CD4-positive, alpha-beta T cell treated with Interleukin-15 for 1 hour (primary cell): ENCODE measurements around the gene IL1RL2.

Experiments
- DNase-seq: peaks from one replicate; pipeline ENCODE4 v3.0.0-alpha.2; 2020

The IL1RL2 gene

GRCh38 chr2:102269200-102269524, 82.3 kb downstream of the IL1RL2 start:
- no peak for DNase-seq

GRCh38 chr2:102271844-102272243, 85.0 kb downstream of the IL1RL2 start:
- DNase-seq, result no peak

- DNase-seq, result no peak
Observed at GRCh38 chr2:102273619-102274211, 86.9 kb downstream of the IL1RL2 start.

DNA sequence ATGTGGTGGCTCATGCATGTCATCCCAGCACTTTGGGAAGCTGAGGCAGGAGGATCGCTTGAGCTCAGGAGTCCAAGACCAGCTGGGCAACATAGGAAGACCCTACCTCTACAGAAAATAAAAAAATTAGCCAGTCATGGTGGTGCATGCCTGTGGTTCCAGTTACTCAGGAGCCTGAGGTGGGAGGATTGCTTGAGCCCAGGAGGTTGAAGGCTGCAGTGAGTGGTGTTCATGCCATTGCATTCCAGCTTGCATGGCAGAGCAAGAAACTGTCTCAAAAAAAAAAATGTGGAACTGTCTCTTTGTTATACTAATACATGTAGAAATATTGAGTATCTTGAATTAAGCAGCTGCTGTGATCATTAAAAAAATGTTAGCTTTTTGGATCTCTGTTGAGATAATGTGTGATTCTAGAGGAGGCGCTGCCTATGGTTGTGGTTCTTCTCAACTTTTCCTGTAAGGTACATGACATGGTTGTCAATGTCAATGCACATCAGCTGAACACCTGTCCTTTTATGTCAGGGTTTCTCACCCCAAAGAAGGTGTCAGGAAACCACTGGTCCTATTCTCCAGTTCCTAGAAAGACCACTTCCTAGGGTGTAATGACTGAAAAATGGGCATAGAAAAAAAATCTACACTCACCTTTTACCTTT, 89.9 kb downstream of the IL1RL2 start:
- no peak for DNase-seq

DNA sequence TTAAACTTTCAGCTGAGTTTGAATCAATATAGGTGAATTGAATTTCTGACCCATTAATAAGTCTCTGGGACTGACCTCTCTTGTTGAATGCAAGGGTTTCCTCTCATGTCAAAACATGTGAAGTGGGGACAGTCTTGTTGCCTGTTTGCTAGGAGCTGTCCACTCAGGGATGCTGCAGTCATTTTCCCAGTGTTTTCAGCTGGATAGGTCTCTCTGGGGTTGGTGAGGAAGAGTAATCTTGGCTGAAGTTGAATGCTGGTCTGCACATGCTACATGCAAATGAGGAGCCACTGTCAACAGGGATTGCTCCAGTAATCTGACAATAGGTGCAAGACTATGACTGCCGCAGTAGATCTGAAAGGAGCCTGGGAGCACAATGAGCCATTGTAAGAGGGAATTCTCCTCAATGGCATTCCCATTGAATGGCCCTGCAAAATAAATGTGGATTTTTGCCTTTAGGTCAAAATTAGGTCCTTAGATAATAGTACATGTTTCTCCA, 90.4 kb downstream of the IL1RL2 start:
- DNase-seq, result no peak

DNA sequence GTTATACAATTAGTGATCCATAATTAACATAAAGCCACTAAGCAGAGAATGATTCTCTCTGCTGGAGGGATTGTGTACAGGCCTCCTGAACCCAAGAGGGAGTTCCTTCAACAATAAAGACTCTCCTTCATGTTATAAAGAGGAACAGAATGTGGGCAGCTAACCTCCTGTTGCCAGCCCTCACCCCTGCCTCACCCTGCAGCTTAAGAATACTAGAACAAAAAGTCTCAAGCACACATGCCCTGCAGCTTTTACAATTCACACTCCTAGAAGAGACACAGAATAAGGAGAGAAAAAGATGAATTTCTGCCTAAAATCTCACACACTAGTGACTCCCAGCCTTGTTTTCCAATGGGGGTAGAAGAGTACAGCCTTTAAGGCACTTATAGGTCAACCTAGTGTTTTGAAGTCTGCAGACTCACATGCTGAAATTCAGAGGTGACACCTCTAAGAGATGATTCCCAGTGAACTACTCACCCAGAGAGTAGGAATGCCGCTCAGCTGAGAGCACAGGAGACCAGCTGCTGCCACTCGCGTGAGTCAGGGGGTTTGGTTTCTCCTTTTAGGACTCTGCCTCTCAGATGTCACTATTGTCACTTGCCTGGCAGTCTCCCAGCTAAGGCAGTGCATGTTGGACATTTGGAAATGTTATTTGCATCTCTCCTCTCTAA, 92.0 kb downstream of the IL1RL2 start:
- no peak for DNase-seq

- no peak for DNase-seq
Observed at GRCh38 chr2:102279391-102279735, 92.5 kb downstream of the IL1RL2 start.

DNA sequence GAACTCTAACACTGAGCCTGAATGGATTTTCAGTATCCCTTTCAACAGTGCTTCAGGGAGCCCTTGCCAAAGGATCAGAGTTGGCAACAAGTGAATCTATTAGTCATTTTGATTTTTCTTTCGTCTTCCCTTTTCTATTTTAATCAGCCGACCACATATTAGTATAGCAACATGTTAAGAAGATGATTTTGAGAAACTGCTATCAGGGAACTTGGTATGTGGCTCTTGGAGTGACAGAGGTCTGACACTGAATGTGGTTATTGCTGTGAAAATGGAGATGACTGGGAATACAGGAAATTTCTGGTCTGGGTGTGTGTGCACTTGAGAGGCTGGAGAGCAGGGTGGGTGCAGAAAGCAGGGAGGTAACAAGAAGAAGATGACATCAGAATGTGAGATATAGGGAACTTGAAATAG, 95.9 kb downstream of the IL1RL2 start:
- no peak for DNase-seq

GRCh38 chr2:102283996-102284395, 97.2 kb downstream of the IL1RL2 start:
- DNase-seq, result no peak

- no peak for DNase-seq
Observed at GRCh38 chr2:102284611-102285010, 97.8 kb downstream of the IL1RL2 start.

GRCh38 chr2:102285368-102285767, 98.5 kb downstream of the IL1RL2 start:
- no peak for DNase-seq

- DNase-seq, result no peak
Observed at GRCh38 chr2:102286041-102286440, 99.2 kb downstream of the IL1RL2 start.

DNA sequence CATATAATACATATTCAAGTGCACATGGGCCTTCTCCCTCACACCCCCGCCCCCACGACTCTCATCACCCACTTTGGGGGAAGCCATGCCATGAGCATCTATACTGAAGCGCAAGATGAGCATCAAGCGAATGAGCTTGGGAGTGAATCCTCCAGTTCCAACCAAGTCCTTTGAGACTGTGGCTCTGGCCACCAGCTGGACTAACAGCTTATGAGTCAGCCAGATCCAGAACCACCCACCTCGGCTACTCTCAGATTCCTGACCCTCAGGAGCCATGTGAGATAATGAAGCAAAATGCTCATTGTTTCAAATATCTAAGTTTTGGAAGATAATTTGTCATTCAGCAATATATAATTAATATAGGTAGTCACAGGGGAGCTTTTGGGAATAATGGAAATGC, 102.3 kb downstream of the IL1RL2 start:
- no peak for DNase-seq
